OCI-LY7 (cell line): ENCODE measurements around the gene ADIPOQ. TPM values are rescaled to one million over a fixed set of nuclear protein-coding genes. Genes with fewer than 3 reads are reported as not detected.
"Not testable (repeated sequence)": the region's sequence is repeated elsewhere in the genome, so short reads cannot be mapped to it uniquely, and the experiment has no call there.

Experiments used
- BruUV-seq: library from RNA; stranded (reverse); fragments of 400-500 nt; replicated peaks from 2 replicates; lab custom pipeline; 2021; lab: Mats Ljungman, UMichigan
- CTCF ChIA-PET: fragments of 300-600 bp; sonication (Branson Sonifier 250); formaldehyde crosslinking; loops from one replicate; lab custom pipeline; 2022; ENCODE audit warnings: antibody characterized with exemption; ENCODE audit not compliant: unreplicated experiment; lab: Charles Lee
- POLR2A ChIA-PET: fragments of 300-600 bp; sonication (Branson Sonifier 250); formaldehyde crosslinking; loops from one replicate; lab custom pipeline; 2022; ENCODE audit warnings: antibody characterized with exemption; lab: Charles Lee
- DNase-seq: peaks from one replicate; pipeline ENCODE4 v3.0.0-alpha.2; 2015; ENCODE audit warnings: low spot score
- H2AFZ ChIP-seq: fragments of 200-600 bp; sonication (generic), shearing (Covaris generic); 2 replicates; pipeline ENCODE4 v1.6.1; 2014; ENCODE audit warnings: mild to moderate bottlenecking, antibody characterized with exemption, low read length, moderate library complexity
- H3K27ac ChIP-seq: fragments of 200-600 bp; sonication (generic); 2 replicates; pipeline ENCODE4 v1.5.1; 2014; ENCODE audit warnings: mixed run types, low read depth, mild to moderate bottlenecking, moderate library complexity, low read length, inconsistent platforms; ENCODE audit not compliant: poor library complexity, severe bottlenecking
- H3K36me3 ChIP-seq: fragments of 200-600 bp; sonication (generic); 2 replicates; pipeline ENCODE4 v1.6.1; 2014; ENCODE audit warnings: mild to moderate bottlenecking, antibody characterized with exemption, low read length, moderate library complexity, mixed read lengths; ENCODE audit not compliant: insufficient read depth
- H3K4me1 ChIP-seq: fragments of 200-600 bp; sonication (generic); 2 replicates; pipeline ENCODE4 v1.5.1; 2014; ENCODE audit warnings: mild to moderate bottlenecking, low read length; ENCODE audit not compliant: insufficient read depth, poor library complexity, severe bottlenecking
- H3K4me2 ChIP-seq: fragments of 200-600 bp; sonication (generic); 2 replicates; pipeline ENCODE4 v1.6.1; 2014; ENCODE audit warnings: mild to moderate bottlenecking, low read length
- H3K4me3 ChIP-seq: fragments of 200-600 bp; sonication (generic); 2 replicates; pipeline ENCODE4 v1.5.1; 2014; ENCODE audit warnings: mild to moderate bottlenecking, low read depth, low read length; ENCODE audit not compliant: poor library complexity, severe bottlenecking
- H3K79me2 ChIP-seq: fragments of 200-600 bp; sonication (generic); 2 replicates; pipeline ENCODE4 v1.6.1; 2016; ENCODE audit warnings: low read depth, mild to moderate bottlenecking, low read length, moderate library complexity, mixed read lengths; ENCODE audit not compliant: insufficient read depth
- H3K9me2 ChIP-seq: fragments of 200-600 bp; sonication (generic); 2 replicates; pipeline ENCODE4 v1.6.1; 2016; ENCODE audit warnings: mild to moderate bottlenecking, low read length, mixed read lengths; ENCODE audit not compliant: insufficient read depth
- H3K9me3 ChIP-seq: fragments of 200-600 bp; sonication (generic); 2 replicates; pipeline ENCODE4 v1.6.1; 2014; ENCODE audit warnings: mild to moderate bottlenecking, mixed run types, low read length, mixed read lengths
- H4K20me1 ChIP-seq: fragments of 200-600 bp; sonication (generic); 2 replicates; pipeline ENCODE4 v1.6.1; 2014; ENCODE audit warnings: mild to moderate bottlenecking, antibody characterized with exemption, low read length, moderate library complexity, mixed read lengths; ENCODE audit not compliant: insufficient read depth
- EZH2phosphoT487 ChIP-seq: fragments of 200-600 bp; sonication (generic); IDR thresholded peaks from 2 replicates; pipeline ENCODE4 v1.6.1; 2018; ENCODE audit warnings: low read depth, borderline replicate concordance, mild to moderate bottlenecking, mixed run types, antibody characterized with exemption, low read length, moderate library complexity, mixed read lengths
- intact Hi-C: fragments of 100-400 bp; cut with micrococcal nuclease; formaldehyde crosslinking; loops from one replicate; pipeline ENCODE4 v1.10.0; 2022; ENCODE audit not compliant: unreplicated experiment
- total RNA-seq, 2 experiments: library from RNA; depleted of rRNA in 1 of 2; stranded (reverse); fragments of >200 nt in 1 of 2; shearing (Covaris generic) in 1 of 2; gene quantifications; 2 replicates each; pipeline ENCODE4 v1.2.3, GENCODE V29; 2014 to 2022
- TF ChIP-seq, protein P1 (sequence below): fragments of 200-600 bp; sonication (generic); conservative IDR thresholded peaks from 2 replicates; pipeline ENCODE4 v1.5.1; 2014; ENCODE audit warnings: mild to moderate bottlenecking, antibody characterized with exemption, low read length, moderate library complexity, mixed read lengths

ADIPOQ gene
- total RNA-seq, 2 experiments from 2014 or later: not detected

GRCh38 chr3:186886202-186886981 lies 43.9 kb downstream of the ADIPOQ start:
- H3K9me3 ChIP-seq: no peaks in the 10 kb centered on the region
- no peak overlapping the region for H2AFZ ChIP-seq
- H3K4me2 ChIP-seq: no peak overlapping the region
- H3K79me2 ChIP-seq: no peaks in the 10 kb centered on the region
- TF ChIP-seq, protein P1, sequence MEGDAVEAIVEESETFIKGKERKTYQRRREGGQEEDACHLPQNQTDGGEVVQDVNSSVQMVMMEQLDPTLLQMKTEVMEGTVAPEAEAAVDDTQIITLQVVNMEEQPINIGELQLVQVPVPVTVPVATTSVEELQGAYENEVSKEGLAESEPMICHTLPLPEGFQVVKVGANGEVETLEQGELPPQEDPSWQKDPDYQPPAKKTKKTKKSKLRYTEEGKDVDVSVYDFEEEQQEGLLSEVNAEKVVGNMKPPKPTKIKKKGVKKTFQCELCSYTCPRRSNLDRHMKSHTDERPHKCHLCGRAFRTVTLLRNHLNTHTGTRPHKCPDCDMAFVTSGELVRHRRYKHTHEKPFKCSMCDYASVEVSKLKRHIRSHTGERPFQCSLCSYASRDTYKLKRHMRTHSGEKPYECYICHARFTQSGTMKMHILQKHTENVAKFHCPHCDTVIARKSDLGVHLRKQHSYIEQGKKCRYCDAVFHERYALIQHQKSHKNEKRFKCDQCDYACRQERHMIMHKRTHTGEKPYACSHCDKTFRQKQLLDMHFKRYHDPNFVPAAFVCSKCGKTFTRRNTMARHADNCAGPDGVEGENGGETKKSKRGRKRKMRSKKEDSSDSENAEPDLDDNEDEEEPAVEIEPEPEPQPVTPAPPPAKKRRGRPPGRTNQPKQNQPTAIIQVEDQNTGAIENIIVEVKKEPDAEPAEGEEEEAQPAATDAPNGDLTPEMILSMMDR: no peak
- no peak for TF ChIP-seq EZH2phosphoT487
- no peaks in the 10 kb centered on the region for H3K4me1 ChIP-seq
- H3K36me3 ChIP-seq: no peaks in the 10 kb centered on the region
- DNase-seq: no peak
- H3K27ac ChIP-seq: no peak overlapping the region
- no peaks in the 10 kb centered on the region for H3K9me2 ChIP-seq
- no peaks in the 10 kb centered on the region for H4K20me1 ChIP-seq
- intact Hi-C loops: no loop called here
- POLR2A ChIA-PET: no interaction called here
- CTCF ChIA-PET: no interaction called here
- H3K4me3 ChIP-seq: no peak overlapping the region
- no TSS peak for BruUV-seq

GRCh38 chr3:186887507-186887938 lies 45.0 kb downstream of the ADIPOQ start:
- H3K4me1 ChIP-seq, H2AFZ ChIP-seq, DNase-seq, H3K9me3 ChIP-seq, H3K27ac ChIP-seq, H3K36me3 ChIP-seq, H3K79me2 ChIP-seq, H3K4me3 ChIP-seq, intact Hi-C loops, CTCF ChIA-PET, BruUV-seq, H3K9me2 ChIP-seq, H3K4me2 ChIP-seq, H4K20me1 ChIP-seq: not testable (repeated sequence)
- POLR2A ChIA-PET: interaction anchor here (0.6 kb wide), 1 partner anchor 38 kb away, joined by 5 read pairs; no protein-coding TSS in a partner anchor

DNA sequence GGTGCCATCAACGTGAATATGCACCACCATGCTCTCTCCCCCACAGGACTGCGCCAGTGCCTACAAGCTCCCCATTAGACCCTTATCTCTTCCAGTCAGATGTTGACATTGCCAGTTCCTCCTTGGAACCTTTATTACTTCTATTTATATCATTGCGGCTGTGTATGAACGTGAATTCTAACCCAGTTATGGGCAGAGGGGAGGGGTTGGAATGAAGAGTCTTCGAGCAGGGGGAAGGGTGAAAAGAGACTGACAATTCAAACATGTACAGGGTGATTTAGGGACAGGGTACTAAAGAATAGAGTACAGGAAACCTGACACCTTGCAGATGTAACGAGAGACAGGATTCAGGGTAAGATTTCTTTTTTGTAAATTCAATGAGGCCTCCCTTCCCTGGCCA lies 46.1 kb downstream of the ADIPOQ start:
- ChIA-PET POLR2A (no interaction called here), CTCF (no interaction called here)
- intact Hi-C loops: no loop called here
- H3K79me2 ChIP-seq: no peaks in the 10 kb centered on the region
- H3K4me1 ChIP-seq: no peaks in the 10 kb centered on the region
- H3K9me2 ChIP-seq: no peaks in the 10 kb centered on the region
- no peak for DNase-seq
- no peak overlapping the region for H3K4me2 ChIP-seq
- no peak for TF ChIP-seq EZH2phosphoT487
- TF ChIP-seq, protein P1: no peak
- H3K27ac ChIP-seq: no peak overlapping the region
- no peak overlapping the region for H2AFZ ChIP-seq
- no TSS peak for BruUV-seq
- H3K36me3 ChIP-seq: no peaks in the 10 kb centered on the region
- no peaks in the 10 kb centered on the region for H3K9me3 ChIP-seq
- H3K4me3 ChIP-seq: no peak overlapping the region
- H4K20me1 ChIP-seq: no peaks in the 10 kb centered on the region

GRCh38 chr3:186889698-186890097 lies 47.2 kb downstream of the ADIPOQ start:
- H2AFZ ChIP-seq, CTCF ChIA-PET, H3K4me1 ChIP-seq, H3K9me2 ChIP-seq, POLR2A ChIA-PET, H3K27ac ChIP-seq, H3K36me3 ChIP-seq, H3K79me2 ChIP-seq, DNase-seq, H3K4me2 ChIP-seq, H4K20me1 ChIP-seq, H3K4me3 ChIP-seq, H3K9me3 ChIP-seq, BruUV-seq, intact Hi-C loops: not testable (repeated sequence)
